Effector CD4-positive, alpha-beta T cell (primary cell): Measurements from ENCODE around the gene PTPN1.
"Not testable (repeated sequence)": the region's sequence is repeated elsewhere in the genome, so short reads cannot be mapped to it uniquely, and the experiment has no call there.

Source experiments
- DNase-seq: peaks from one replicate; pipeline ENCODE4 v3.0.0-alpha.2; 2020

PTPN1 gene

GRCh38 chr20:50535162-50535561, 25.0 kb downstream of the PTPN1 start:
- DNase-seq: no peak

GRCh38 chr20:50536333-50536732, 26.1 kb downstream of the PTPN1 start:
- DNase-seq: no peak

- no peak for DNase-seq
These were observed 27.5 kb downstream of the PTPN1 start for GRCh38 chr20:50537546-50538201.

- no peak for DNase-seq
These were observed 28.1 kb downstream of the PTPN1 start for GRCh38 chr20:50538276-50538675.

- DNase-seq: not testable (repeated sequence)
These were observed 29.6 kb downstream of the PTPN1 start for GRCh38 chr20:50539798-50540197.

- no peak for DNase-seq
These were observed 30.7 kb downstream of the PTPN1 start for GRCh38 chr20:50540620-50541605.

GRCh38 chr20:50541606-50542041, 31.4 kb downstream of the PTPN1 start:
- DNase-seq: no peak

GRCh38 chr20:50543326-50543725, 33.1 kb downstream of the PTPN1 start:
- no peak for DNase-seq

- no peak for DNase-seq
These were observed 34.9 kb downstream of the PTPN1 start for GRCh38 chr20:50545126-50545525.

GRCh38 chr20:50546729-50547314, 36.6 kb downstream of the PTPN1 start:
- DNase-seq: no peak

- DNase-seq: no peak
These were observed 37.8 kb downstream of the PTPN1 start for GRCh38 chr20:50547964-50548363.

- DNase-seq: no peak
These were observed 38.2 kb downstream of the PTPN1 start for GRCh38 chr20:50548396-50548795.

- DNase-seq: no peak
These were observed 40.3 kb downstream of the PTPN1 start for GRCh38 chr20:50550531-50550930.

GRCh38 chr20:50551288-50551687, 41.1 kb downstream of the PTPN1 start:
- DNase-seq: no peak

GRCh38 chr20:50552979-50553378, 42.8 kb downstream of the PTPN1 start:
- no peak for DNase-seq

GRCh38 chr20:50554694-50555579, 44.8 kb downstream of the PTPN1 start:
- DNase-seq: no peak

GRCh38 chr20:50555662-50556061, 45.5 kb downstream of the PTPN1 start:
- DNase-seq: no peak

GRCh38 chr20:50557549-50558134, 47.5 kb downstream of the PTPN1 start:
- no peak for DNase-seq

GRCh38 chr20:50558483-50558925, 48.3 kb downstream of the PTPN1 start:
- no peak for DNase-seq

- DNase-seq: no peak
These were observed 49.0 kb downstream of the PTPN1 start for GRCh38 chr20:50559149-50559548.

GRCh38 chr20:50559856-50560638, 49.9 kb downstream of the PTPN1 start:
- no peak for DNase-seq
